Activated CD4-positive, alpha-beta T cell treated with anti-CD3 and anti-CD28 coated beads, Interleukin-2, amount 50 U/mL, for 1 hour (primary cell): ENCODE results near the gene SEPHS1.
A peak's percentile ranks its signal among the peaks of the same experiment; 100 is the strongest.
"Not testable (repeated sequence)": the region's sequence is repeated elsewhere in the genome, so short reads cannot be mapped to it uniquely, and the experiment has no call there.

ENCODE experiments used
- DNase-seq: peaks from one replicate; pipeline ENCODE4 v3.0.0-alpha.2; 2020

SEPHS1 gene, protein sequence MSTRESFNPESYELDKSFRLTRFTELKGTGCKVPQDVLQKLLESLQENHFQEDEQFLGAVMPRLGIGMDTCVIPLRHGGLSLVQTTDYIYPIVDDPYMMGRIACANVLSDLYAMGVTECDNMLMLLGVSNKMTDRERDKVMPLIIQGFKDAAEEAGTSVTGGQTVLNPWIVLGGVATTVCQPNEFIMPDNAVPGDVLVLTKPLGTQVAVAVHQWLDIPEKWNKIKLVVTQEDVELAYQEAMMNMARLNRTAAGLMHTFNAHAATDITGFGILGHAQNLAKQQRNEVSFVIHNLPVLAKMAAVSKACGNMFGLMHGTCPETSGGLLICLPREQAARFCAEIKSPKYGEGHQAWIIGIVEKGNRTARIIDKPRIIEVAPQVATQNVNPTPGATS

DNA sequence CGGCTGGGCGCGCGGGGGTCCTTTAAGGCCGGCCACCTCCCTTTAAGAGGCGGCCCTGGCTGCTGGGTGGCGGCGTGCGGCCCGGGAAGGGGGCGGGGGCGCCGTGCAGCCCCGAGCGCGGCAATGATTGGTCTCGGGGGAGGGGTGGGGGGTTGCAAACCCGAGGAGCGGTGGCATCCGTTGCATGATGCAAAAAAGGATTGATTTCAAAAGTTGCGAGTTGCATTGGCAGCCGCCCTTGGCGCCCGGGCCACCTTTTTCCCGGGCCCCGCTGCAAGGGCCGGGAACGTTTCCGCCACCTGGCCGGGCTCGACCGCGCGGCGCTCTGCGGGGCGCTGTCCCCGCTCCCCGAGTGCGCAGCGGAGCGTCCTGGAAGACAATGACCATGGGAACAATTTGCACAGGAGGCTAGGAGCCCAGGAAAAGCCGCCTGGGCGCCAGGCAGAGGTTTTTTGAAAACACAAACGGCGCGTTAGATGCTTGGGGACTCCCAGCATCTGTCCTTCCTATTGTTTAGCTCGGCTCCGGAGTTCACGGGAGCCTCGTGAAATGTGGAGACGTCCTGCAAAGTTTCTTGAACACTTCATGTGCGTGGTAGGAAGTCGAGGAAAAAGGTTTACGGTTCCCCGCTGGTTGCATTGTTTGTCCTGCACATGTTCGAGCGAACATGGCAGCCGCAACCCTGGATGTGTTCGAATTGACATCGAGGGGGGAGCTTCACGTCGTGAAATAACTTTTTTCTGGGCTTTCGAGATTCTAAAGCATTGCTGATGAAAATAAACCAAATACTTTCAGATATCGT lies at the start of gene SEPHS1:
Gene SEPHS1, minus strand, starts transcription at position 78 of the 802 bp plus-strand sequence. CDS start 3,343 bp downstream, outside the sequence.
- DNase-seq: peak; percentile 73

DNA sequence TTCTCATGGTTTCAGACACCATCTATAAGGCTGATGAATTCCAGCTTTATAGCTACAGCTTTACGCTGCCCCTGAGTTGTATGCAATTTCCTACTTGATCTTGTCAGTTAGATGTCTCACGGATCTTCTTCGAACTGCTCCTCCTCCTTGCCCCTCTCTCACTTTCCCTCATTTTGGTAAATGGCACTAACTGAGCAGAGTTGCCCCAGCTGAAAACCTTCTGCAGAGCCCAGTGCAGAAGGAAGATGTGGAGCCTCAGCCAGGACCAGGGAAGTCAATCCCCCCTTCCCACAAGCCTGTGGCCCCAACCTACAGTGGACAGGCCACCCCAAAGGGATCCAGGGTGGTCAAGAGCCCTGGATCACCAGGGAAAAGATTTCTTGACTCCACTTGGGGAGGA lies 49.0 kb upstream of the SEPHS1 start:
- DNase-seq: no peak

DNA sequence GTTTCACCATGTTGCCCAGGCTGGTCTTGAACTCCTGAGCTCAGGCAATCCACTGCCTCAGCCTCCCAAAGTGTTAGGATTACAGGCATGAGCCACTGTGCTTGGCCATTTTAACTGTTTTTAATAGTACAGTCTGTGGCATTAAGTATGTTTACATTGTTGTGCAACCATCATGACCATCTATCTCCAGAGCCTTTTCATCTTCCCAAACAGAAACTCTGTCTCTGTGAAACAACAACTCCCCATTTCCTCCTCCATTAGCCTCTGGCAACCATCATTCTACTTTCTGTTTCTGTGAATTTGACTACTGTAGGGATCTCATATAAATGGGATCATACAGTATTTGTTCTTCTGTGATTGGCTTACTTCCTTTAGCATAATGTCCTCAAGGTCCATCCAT lies 48.3 kb upstream of the SEPHS1 start:
- DNase-seq: no peak

DNA sequence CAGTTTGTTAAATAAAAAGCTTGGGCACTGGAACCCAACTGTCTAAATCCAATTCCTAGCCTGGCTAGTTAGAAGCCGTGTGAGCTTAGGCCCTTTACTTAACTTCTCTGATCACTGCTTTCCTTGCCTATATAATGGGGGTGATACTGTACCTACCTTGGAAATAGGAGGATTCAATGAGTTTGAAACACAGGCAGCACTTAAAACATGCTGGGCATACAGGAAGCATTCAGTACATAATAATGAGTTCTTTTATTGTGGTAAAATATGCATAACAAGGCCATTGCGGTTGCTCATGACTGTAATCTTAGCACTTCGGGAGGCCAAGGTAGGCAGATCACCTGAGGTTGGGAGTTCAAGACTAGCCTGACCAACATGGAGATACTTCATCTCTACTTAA lies 47.4 kb upstream of the SEPHS1 start:
- no peak for DNase-seq

DNA sequence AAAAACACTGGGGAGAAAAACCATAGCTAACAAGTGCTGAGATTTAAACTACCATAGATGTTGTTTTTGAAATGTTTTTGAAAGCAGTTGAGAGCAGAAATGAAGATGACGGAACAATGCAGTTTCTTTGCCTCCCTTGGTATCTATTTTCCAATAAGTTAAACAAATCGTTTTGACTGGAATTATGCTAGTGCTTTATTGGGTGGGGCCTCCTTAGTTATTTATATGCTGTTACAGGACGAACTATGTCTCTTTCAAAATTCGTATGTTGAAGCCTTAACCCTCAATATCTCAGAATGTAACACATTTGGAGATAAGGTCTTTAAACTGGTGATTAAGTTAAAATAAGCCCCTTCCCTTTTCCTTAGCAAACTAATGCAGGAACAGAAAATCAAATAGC lies 45.5 kb upstream of the SEPHS1 start:
- DNase-seq: no peak

DNA sequence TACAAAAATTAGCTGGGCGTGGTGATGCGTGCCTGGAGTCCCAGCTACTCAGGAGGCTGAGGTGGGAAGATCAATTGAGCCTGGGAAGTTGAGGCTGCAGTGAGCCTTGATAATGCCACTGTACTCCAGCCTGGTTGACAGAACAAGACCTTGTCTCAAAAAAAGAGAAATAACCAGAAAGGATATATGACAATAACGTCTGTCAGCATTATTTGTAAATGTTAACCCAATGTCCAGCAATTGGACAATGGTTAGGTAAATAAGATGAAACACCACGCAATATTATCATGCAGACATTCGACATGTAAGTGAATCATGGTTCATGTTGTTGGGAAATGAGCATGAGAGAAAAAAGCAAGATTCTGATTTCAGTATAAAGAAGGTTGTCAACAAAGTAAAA lies 44.6 kb upstream of the SEPHS1 start:
- DNase-seq: no peak

DNA sequence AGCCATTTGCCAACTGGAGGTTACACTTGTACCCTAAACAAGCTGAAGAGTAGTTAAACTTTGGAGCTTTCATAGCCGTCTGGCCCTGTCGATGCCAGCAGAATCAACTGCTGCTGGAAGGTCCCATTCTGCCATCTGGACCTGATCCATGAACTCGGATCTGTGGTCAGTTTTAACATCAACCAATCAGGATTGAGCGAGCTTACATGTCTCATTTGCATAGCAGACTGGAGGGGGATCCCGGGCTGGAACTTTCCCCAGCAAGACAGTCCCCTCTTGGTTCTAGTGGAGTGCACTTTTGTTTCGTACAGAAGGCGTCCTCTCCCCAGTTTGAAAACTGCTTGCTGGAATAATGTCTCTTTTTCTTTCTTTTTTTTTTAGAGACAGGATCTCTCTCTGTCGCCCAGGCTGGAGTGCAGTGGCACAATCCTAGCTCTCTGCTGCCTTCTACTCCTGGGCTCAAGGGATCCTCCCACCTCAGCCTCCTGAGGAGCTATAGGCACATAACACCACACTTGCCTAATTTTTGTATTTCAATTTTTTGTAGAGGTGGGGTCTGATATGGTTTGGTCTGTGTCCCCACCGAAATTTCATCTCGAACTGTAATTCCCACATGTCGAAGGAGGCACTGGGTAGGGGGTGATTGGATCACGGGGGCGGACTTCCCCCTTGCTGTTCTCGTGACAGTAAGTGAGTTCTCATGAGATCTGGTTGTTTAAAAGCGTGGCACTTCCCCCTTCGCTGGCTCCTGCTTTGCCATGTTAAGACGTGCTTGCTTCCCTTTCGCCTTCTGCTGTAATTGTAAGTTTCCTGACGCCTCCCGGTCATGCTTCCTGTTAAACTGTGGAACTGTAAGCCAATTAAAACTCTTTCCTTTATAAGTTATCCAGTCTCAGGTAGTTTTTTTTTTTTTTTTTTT lies 42.8 kb upstream of the SEPHS1 start:
- no peak for DNase-seq

DNA sequence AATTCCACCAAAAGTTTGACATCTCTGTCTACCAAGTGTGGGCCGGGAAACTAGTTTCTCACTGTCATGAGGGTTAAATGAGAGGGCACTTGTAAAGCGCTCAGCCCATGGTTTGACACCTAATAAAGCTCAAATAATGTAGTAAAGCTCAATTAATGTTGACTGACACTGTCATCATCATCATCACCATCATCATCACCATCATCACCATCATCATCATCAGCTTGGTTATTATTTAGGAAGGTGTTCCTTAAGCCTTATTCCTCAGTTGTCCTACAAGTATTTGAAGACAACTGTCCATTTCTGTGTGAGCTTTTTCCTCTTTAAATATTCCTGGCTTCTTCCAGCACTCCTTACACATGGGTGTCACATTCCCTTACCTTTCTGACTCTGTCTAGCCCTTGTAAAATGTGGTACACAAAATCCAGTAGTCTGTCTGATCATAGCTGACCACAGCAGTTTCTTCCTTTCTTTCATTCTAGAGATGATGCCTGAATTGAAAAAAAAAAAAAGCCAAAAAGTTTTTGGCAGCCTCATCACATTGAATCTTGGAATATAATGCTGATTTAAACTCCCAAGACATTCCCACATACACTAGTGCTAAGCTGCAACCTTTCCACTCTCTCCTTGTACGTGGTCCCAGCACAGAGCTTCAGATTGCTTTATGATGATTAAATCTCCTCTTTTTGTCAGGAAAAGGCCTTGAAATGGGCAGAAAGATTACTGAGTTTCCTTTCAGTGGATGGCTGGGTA lies 40.6 kb upstream of the SEPHS1 start:
- DNase-seq: no peak

DNA sequence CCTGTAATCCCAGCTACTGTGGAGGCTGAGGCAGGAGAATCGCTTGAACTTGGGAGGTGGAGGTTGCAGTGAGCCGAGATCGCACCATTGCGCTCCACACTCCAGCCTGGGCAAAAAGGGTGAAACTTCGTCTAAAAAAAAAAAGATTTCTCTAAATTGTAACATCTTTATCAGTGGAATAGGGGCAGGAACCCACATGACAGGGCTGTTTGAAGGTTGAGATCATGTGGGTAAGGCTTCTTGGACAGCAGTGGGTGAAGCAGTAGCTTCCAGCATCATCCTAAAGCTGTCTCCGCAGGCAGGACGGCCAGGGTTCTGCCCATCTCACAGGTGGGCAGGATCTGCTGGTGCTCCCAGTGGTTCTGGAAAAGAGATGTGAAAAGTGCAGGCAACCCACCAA lies 37.9 kb upstream of the SEPHS1 start:
- DNase-seq: no peak

DNA sequence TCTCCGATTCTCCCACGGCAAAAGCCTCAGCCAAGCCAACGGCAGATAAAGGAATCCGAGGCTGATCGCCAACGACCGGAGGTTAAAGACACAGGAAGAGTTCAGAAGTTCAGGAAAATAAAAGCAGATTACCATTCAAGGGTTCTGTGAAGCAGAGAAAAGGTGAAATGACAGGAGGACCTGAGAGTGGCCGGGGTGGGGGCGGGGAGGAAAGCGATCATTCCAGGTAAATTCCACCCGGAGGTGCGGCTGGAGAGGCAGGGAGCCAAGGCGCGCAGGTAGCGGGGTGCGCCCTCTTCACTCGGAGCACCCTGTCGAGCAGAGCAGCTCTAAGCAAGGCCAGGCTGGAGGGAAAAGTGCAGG lies 35.3 kb upstream of the SEPHS1 start:
- DNase-seq: no peak

DNA sequence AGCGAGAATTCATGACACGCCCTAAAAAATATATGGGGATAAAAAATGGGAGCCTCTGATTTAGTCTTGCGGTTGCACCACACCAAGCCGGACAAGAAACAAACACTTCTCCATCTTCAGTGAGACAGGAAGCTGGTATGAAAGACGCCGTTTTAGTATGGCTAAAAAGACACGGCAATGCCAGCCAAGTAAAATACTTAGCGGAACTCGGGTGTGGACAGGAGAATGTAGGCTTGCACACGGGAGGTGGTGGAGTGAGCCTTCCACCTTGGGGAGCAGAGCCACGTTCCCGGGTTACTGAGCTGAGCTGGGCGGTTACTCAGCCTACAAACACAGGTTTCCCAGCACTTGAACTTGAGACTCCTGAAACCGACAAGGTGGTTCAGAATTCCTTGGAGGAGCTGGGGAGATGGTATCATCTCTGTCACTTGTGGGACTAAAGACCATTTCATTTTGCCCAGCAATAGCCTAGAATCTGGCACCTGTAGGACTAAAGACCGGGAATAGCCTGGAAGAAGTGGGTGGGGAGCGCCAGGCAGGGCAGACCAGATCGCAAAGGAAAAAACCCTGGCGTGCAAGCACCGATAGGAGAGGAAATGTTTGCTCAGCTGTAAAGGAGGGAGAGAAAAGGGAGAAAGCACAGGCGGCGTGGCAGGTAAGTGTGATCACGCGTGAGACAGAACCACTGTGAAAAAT lies 34.8 kb upstream of the SEPHS1 start:
- no peak for DNase-seq

DNA sequence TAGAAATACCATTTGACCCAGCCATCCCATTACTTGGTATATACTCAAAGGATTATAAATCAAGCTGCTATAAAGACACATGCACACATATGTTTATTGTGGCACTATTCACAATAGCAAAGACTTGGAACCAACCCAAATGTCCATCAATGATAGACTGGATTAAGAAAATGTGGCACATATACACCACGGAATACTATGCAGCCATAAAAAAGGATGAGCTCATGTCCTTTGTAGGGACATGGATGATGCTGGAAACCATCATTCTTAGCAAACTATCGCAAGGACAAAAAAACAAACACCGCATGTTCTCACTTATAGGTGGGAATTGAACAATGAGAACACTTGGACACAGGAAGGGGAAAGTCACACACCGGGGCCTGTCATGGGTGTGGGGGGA lies 31.0 kb upstream of the SEPHS1 start:
- not testable (repeated sequence) for DNase-seq

DNA sequence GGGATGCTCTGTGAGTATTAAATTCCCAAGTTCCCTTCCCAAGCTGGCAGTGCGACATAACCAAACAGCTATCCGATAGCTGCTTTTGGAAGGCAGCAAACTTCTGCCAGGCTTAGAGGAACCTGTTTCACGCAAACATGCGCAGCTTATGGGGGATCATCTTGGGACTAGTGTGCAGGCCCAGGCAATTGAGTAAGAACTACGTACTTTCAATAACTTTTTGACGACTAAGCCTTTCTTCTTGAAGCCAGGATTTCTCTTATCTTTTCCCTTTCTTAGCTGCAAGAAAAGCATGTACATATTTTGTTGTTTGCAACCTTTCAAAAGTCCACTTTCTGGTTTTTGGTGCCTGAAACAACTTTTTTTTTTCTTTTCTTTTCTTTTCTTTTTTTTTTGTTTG lies 28.7 kb upstream of the SEPHS1 start:
- DNase-seq: no peak

DNA sequence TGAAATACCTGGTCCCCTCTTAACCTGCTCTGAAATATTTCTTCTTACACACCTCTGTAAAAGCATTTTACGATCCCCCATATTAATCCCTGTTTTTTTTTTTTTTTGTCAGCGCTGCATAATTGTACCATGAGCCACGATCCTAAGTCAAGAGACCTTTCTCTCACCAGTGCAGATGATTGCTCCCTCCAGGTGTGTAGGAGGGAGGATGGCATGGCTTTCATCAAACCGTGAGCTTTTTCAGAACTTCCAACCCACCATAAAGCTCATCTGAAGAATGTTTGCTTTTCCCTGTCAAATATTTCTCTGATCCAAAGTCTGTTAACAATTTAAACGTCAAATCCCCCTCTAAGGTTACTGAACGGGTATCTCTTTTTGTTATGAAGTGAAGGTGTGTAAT lies 28.2 kb upstream of the SEPHS1 start:
- DNase-seq: no peak

DNA sequence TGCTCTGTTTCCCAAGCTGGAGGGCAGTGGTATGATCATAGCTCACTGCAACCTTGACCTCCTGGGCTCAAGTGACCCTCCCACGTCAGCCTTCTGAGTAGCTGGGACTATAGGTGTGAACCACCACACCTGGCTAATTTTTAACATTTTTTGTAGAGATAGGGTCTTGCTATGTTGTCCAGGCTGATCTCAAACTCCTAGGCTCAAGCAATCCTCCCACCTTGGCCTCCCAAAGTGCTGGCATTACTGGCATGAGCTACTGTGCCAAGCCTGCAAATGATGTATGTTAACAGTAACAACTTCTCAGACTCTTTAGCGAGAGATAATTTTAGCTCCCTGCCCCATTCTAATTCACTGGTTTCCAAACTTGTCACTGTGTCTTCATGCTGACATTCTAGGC lies 27.7 kb upstream of the SEPHS1 start:
- no peak for DNase-seq

DNA sequence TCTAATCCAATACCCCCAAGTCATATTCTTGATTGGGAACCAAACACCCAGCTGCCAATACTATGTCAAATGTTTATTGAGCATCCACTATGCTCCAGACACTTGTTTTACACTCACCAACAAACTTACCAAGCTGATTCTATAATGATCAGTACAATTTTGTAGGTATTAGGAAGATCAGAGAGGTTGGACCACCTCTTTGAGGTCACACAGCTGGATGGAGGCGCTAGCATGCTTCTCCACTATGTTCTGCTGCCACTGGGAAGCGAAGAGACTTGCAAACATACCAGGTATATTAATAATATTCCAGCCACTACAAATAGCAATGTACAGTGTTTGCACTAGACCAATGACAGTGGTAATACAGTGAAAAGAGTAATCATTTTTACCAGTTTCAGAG lies 25.6 kb upstream of the SEPHS1 start:
- DNase-seq: no peak

DNA sequence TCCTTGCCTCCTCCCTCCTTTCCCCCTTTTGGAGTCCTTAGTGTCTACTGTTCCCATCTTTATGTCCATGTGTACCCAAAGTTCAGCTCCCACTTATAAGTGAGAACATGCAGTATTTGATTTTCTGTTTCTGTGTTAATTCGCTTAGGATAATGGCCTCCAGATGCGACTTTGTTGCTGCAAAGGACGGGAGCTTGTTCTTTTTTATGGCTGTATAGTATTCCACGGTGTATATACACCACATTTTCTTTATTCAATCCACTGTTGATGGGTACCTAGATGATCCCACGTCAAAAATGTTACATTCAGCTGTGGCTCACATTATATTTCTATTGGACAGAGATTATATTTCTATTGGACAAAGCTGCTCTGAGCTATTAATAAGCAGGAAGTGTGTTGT lies 24.4 kb upstream of the SEPHS1 start:
- DNase-seq: no peak

DNA sequence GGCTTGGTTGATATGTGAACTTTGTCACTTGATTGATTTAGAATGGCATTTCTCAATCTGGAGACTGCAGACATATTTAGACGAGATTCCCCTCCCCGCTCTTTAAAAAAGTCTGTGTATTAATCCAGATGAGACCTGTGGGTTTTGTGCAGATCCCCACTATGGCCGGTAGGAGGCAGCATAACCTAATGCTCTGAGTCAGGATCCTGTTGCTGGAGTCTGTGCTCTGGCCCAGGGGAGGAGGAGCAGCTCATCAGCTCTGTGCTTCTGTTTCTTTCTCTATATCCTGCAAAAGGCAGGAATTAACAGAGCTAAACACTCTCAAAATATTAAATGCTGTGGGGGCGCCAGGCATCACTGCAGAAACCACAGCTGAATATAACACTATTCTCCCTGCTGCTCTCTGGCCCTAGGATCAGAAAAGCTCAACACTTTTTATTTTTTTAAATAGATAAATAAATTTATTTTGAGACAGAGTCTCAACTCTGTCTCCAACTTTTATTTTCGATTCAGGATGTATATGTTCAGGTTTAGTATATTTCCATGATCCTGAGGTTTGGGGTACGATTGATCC lies 23.9 kb upstream of the SEPHS1 start:
- peak; percentile 40 for DNase-seq

DNA sequence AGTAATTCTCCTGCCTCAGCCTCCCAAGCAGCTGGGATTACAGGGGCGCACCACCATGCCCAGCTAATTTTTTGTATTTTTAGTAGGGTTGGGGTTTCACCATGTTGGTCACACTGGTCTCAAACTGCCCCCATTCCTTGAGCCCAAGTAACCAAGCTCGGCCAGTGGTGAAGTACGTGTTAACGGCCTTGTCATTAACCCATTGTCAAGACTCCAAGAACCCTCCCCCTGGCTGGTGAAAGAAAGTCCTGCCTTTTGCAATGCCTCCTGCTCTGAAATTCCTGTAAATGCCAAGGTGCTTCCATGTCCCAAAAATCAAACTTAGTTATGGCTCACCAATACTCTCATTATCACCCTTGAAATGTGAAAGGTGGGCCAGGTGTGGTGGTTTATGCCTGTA lies 18.8 kb upstream of the SEPHS1 start:
- no peak for DNase-seq

DNA sequence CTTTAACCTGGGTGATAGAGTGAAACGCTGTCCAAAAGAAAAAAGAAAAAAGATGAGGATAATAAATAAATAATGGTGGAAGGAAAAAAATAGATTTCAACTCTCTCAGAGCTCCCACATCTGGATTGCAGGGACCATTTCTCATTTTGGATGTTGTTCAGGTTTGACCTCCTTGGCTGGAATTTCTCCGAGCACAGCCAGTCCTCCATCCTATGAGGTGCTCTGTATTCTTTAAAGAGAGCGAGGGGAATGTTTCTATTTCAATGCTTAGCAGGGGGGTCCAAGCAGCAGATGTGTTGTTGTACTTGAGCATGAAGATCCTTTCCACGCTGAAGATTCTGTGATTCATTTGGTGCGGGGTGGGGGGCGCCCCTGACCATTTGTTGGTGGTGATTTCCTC lies 17.7 kb upstream of the SEPHS1 start:
- no peak for DNase-seq

DNA sequence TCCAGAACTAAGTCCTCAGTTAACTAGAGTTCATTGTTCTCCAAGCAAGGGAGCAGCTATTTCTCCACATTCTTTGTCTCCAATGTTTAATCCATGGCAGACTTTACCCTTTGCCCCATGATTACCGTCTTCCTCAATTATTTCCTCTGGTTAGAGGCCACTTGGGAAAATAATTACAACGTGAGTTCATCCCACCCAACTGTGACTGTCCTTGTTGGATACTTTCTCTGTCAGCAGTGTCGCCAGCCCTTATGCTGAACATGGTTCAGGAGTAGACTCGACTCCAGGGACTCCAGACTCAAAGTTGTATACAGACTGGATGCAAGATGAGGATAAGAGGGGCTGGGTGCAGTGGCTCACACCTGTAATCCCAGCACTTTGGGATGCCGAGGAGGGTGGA lies 17.1 kb upstream of the SEPHS1 start:
- no peak for DNase-seq

DNA sequence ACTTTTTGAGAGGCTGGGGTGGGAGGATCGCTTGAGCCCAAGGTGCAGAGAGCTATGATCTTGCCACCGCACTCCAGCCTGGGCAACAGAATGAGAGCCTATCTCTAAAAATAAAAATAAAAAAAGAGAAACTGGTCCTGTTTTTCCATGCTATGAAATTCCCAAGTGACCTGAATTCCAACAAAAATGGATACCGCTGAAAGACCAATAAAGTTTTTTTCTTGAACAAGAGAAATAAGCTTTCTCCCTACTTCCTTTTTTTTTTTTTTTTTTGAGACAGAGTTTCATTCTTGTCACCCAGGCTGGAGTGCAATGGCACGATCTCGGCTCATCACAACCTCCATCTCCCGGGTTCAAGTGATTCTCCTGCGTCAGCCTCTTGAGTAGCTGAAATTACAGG lies 12.5 kb upstream of the SEPHS1 start:
- DNase-seq: no peak
